Tibial artery (tissue), 4 donors: ENCODE data around the gene ITLN2.
"Not testable (repeated sequence)": the region's sequence is repeated elsewhere in the genome, so short reads cannot be mapped to it uniquely, and the experiment has no call there.

Experiments
- DNase-seq, 2 donors: peaks; one replicate each; pipeline ENCODE4 v3.0.0-alpha.2; 2019
- H3K27ac ChIP-seq, 2 donors: fragments of 200-600 bp; sonication (generic) in 1 of 2; 1 replicate in 1 of 2; 2 replicates in 1 of 2; pipeline ENCODE4 v1.5.1; 2018 to 2019; ENCODE audit warnings: mild to moderate bottlenecking in 1 of 2
- H3K27me3 ChIP-seq, 2 donors: fragments of 200-600 bp; sonication (generic) in 1 of 2; one replicate each; pipeline versions ENCODE4 v1.5.1 to v1.6.0; 2016 to 2019
- H3K36me3 ChIP-seq, 3 donors: fragments of 200-600 bp; sonication (generic) in 2 of 3; one replicate each; pipeline ENCODE4 v1.5.1; 2016 to 2019; ENCODE audit warnings: mild to moderate bottlenecking in 2 of 3
- H3K4me1 ChIP-seq, 4 donors: fragments of 200-600 bp; sonication (generic) in 2 of 4; 1 replicate in 3 of 4; 2 replicates in 1 of 4; pipeline ENCODE4 v1.5.1; 2016 to 2019
- H3K4me3 ChIP-seq, 2 donors: fragments of 200-600 bp; sonication (generic) in 1 of 2; 1 replicate in 1 of 2; 2 replicates in 1 of 2; pipeline ENCODE4 v1.5.1; 2018 to 2019; ENCODE audit warnings: mild to moderate bottlenecking in 2 of 2
- H3K9me3 ChIP-seq, 3 donors: fragments of 200-600 bp; sonication (generic) in 1 of 3; one replicate each; pipeline ENCODE4 v1.5.1; 2016 to 2019
- CTCF ChIP-seq, 2 experiments: fragments of 200-600 bp in 1 of 2; fragments of 450-650 bp in 1 of 2; IDR thresholded peaks; one replicate each; pipeline ENCODE4 v1.5.1; 2017 to 2019; ENCODE audit warnings: antibody characterized with exemption in 2 of 2, mild to moderate bottlenecking in 1 of 2, moderate library complexity in 1 of 2
- intact Hi-C: fragments of 100-400 bp; cut with DNase I; formaldehyde crosslinking; loops from one replicate; pipeline ENCODE4 v1.15.0; 2023; ENCODE audit warnings: low total_unique reads

The ITLN2 gene

GRCh38 chr1:160924791-160925651 lies 29.6 kb downstream of the ITLN2 start:
- Histone ChIP-seq H3K27ac (no peak overlapping the region), H3K36me3 (no peaks in the 10 kb centered on the region), H3K27me3 (no peaks in the 10 kb centered on the region), H3K4me1 (no peaks in the 10 kb centered on the region), H3K4me3 (no peak overlapping the region), H3K9me3 (peaks cover 0 to 5% (median 0%) of the 10 kb centered on the region in 3 donors)
- TF ChIP-seq CTCF (IDR thresholded peaks at IDR 0.05): no peak
- DNase-seq: no peak
- intact Hi-C loops: no loop called here

GRCh38 chr1:160916666-160917065 lies 37.9 kb downstream of the ITLN2 start:
- intact Hi-C loops: no loop called here
- Histone ChIP-seq H3K36me3 (no peaks in the 10 kb centered on the region), H3K4me1 (peaks cover 0 to 5% (median 0%) of the 10 kb centered on the region in 4 donors), H3K4me3 (no peak overlapping the region), H3K9me3 (no peaks in the 10 kb centered on the region), H3K27ac (no peak overlapping the region), H3K27me3 (no peaks in the 10 kb centered on the region)
- no peak for TF ChIP-seq CTCF (IDR thresholded peaks at IDR 0.05)
- DNase-seq: no peak

GRCh38 chr1:160913229-160913628 lies 41.4 kb downstream of the ITLN2 start:
- intact Hi-C loops, H3K9me3 ChIP-seq, H3K4me3 ChIP-seq, H3K36me3 ChIP-seq, DNase-seq, H3K27ac ChIP-seq, H3K27me3 ChIP-seq, H3K4me1 ChIP-seq: not testable (repeated sequence)

- intact Hi-C loops: no loop called here
- peaks cover 0 to 14% (median 0%) of the 10 kb centered on the region in 4 donors for H3K4me1 ChIP-seq
Measured at GRCh38 chr1:160911925-160912324, 42.7 kb downstream of the ITLN2 start.

GRCh38 chr1:160911441-160911840 lies 43.2 kb downstream of the ITLN2 start:
- no peaks in the 10 kb centered on the region for H3K27me3 ChIP-seq
- H3K4me3 ChIP-seq: no peak overlapping the region
- no peak overlapping the region for H3K27ac ChIP-seq
- H3K4me1 ChIP-seq: peaks cover 0 to 14% (median 0%) of the 10 kb centered on the region in 4 donors
- no peak for TF ChIP-seq CTCF (IDR thresholded peaks at IDR 0.05)
- intact Hi-C loops: no loop called here
- no peak for DNase-seq
- H3K9me3 ChIP-seq: no peaks in the 10 kb centered on the region
- H3K36me3 ChIP-seq: no peaks in the 10 kb centered on the region

More at GRCh38 chr1:160911925-160912324, 42.7 kb downstream of the ITLN2 start:
- no peak for TF ChIP-seq CTCF (IDR thresholded peaks at IDR 0.05)
- no peaks in the 10 kb centered on the region for H3K36me3 ChIP-seq
- H3K9me3 ChIP-seq: no peaks in the 10 kb centered on the region
- no peak overlapping the region for H3K27ac ChIP-seq
- no peak for DNase-seq
- H3K4me3 ChIP-seq: no peak overlapping the region
- no peaks in the 10 kb centered on the region for H3K27me3 ChIP-seq

GRCh38 chr1:160910170-160910750 lies 44.3 kb downstream of the ITLN2 start:
- Histone ChIP-seq H3K27ac (no peak overlapping the region), H3K4me1 (peaks cover 0 to 14% (median 0%) of the 10 kb centered on the region in 4 donors), H3K4me3 (no peak overlapping the region), H3K36me3 (no peaks in the 10 kb centered on the region), H3K9me3 (no peaks in the 10 kb centered on the region), H3K27me3 (no peaks in the 10 kb centered on the region)
- intact Hi-C loops: no loop called here
- TF ChIP-seq CTCF (IDR thresholded peaks at IDR 0.05): no peak
- DNase-seq: no peak
